Occipital lobe (tissue), 2 donors: ENCODE data around the gene ADAM19. TPM values are rescaled to one million over a fixed set of nuclear protein-coding genes. Genes with fewer than 3 reads are reported as not detected.
"Not testable (repeated sequence)": the region's sequence is repeated elsewhere in the genome, so short reads cannot be mapped to it uniquely, and the experiment has no call there.

Experiments
- DNase-seq: peaks from one replicate; lab custom pipeline; 2025; lab: John Stamatoyannopoulos, UW
- total RNA-seq: library from RNA; depleted of rRNA; stranded (reverse); fragments of >200 nt; gene quantifications from one replicate; pipeline ENCODE4 v1.2.3, GENCODE V29; 2014

ADAM19 gene
- total RNA-seq, 1 donor from 2014 or later = 13.4 TPM

DNA sequence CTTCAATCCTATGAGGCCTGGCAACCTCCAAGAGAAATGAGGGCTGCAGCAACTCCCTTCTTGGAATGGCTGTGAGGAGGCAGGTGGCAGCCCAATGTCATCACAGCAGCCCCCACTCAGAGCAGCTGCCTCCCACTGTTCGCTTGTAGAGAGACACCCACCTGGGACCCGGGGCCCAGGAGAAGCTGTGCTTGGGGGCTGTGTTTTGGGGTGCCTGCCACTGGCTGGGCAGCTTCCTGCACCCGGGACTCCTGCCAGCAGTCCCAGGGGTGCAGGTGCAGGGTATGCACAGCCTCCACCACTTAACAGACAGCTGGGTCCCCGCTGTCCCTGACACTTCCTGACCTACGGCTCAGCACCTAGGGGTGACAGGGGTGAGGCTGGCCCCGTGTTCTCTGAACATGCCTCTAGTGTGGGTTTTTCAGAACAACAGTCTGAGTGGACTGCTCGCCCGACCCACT, 89.3 kb downstream of the ADAM19 start:
- DNase-seq = no peak

DNA sequence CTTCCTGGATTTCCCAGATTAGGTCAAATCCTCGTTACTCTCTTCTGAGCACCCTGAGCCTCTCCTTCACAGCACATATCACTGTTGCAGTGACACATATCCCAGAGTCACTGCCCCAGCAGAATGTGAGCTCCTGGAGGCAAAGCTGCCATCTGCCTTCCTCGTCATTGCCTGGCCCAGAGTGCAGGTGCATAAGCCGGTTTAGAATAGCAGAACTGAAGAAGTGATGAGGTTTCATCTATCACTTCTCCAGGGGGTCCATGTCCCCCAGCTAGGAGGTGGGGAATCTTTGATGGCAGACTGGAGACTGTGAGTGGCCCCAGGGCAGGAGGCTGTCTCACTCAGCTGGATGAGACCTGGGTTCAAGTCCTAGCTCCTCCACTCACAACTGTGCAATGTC, 89.8 kb downstream of the ADAM19 start:
- DNase-seq = no peak

DNA sequence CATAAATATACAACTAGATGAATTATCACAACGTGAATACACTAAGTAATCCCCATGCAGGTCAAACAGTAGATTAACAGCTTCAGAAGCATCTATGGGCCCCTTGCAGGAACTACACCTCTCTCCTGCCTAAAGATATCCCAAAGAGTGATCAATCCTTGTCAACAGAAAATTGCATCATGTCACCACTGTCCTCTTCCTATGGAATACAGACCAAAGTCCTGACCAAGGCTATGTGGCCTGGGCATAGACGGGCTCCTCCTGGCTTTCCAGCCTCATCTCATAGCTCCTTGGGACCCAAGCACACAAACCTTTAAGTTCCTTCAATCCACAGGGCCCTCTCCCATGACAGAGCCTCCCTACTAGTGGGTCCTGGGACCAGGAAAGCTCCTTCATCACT, 90.2 kb downstream of the ADAM19 start:
- DNase-seq = no peak

DNA sequence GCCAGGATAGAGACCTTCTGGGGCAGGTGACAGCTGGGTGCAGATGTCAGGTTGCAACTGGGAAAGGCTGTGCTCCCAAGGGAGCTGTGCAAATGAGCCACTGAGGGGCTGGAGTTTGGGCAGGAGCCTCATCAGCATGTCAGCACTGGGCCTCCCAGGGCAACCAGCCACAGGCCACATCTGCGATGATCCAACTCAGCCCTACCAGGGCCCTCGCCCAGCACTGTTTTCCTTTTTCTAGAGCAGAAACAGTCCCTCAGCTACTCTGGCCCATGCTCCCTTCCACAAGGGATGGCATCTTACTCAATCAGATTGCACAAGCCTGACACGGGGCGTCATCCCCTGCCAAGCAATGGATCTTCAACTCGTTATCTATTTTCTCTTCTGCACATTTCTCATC, 90.8 kb downstream of the ADAM19 start:
- no peak for DNase-seq

DNA sequence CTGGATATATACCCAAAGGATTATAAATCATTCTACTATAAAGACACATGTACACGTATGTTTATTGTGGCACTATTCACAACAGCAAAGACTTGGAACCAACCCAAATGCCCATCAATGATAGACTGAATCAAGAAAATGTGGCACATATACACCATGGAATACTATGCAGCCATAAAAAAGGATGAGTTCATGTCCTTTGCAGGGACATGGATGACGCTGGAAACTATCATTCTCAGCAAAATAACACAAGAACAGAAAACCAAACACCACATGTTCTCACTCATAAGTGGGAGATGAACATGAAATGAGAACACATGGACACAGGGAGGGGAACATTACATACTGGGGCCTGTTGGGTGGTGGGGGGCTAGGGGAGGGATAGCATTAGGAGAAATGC, 92.9 kb downstream of the ADAM19 start:
- DNase-seq = not testable (repeated sequence)

DNA sequence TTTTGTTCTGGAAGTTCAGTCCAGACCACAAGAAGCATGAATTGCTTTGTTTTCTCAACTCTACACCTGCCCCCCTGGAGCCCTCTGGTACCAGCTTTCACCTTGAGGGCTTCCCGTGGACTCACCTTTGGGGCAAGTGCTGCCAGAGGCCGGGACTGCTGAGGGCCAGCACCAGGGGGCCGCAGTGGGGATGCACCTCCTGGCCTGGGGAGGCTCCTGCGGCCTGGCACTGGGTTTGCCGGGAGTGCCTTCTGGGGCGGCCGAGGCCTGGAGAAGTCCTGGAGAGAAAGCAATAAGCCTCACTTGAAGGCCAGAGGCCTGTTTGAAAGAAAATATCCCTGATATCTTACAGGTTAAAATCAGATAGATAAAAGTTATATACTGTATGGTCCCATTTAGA, 93.9 kb downstream of the ADAM19 start:
- DNase-seq = no peak

DNA sequence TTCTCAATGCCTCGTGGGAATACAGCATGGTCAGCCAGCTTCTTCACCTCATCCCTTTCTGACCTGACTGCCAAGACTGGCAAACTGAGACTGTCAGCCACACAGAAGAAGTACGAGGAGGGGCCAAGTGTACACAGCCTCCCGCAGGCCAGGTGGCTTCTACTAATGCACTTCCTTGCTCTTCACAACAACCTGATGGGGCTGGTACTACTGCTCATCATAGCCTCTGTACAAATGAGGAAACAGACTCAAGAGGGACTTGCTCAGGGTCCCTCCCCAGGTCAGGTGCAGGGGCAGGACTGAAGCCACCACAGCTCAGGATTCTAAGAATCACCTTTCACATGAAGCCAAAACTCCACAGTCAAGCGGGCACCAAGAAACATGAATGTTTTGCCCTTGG, 94.3 kb downstream of the ADAM19 start:
- DNase-seq = no peak

DNA sequence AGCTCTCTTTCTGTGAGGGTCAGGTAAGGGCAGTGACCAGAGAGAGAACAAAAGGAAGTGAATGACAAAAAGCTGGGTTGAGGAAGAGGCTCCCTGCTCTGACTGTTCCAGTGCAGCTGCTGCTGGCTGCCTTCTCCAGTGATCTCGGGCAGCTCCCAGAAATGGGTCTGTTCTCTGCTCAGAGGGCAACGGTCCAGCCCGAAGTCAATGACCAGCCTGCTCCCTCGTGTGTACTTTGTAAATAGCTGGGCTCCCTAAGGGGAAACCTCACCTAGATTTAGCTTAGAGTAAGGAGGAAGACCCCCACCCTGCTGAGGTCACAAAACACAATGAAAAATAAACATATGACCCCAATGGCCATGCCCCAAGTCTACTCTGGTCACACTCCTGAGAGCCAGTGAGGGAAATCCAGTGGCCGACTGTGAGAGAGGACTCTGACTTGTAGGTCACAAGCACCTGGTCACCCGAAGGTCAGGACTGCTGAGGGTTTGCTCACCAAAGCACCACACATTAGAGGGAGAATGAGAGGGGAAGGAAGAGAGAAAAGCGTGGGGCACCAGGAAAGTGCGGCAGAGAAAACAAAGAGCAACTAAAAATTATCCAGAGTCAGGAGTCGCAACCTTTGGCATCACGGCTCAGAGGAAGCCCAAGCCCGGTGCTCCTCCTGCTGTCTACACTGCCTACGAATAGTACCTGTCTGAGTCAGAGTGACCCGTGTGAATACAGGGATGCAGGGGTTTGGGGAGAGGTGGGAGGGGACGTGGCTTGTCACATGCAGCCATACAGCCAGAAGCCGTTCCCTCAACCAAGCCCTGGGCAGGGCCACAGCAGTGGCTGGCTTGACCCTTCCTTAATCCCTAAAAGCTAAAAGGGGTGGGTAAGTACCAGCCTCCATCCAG, 95.7 kb downstream of the ADAM19 start:
- no peak for DNase-seq

DNA sequence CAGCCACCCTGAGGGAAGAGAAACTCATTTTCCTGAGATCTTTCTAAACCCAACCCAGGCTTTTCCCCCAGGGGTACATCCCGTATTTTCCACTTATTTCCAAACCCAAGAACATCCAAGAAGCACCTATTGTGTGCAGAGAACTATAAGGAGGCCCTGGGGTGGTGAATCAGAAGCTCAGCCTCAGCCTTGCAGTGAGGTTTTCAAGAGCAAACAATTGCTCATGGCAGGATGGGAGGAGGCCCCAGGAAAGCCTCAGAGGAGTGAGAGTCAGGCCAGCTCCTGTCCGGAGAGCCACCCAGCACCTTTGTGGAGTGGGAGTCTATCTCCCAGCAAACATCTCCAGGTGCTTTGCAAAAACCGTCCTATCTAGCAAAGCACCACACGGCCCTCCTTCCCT, 96.4 kb downstream of the ADAM19 start:
- DNase-seq = no peak

DNA sequence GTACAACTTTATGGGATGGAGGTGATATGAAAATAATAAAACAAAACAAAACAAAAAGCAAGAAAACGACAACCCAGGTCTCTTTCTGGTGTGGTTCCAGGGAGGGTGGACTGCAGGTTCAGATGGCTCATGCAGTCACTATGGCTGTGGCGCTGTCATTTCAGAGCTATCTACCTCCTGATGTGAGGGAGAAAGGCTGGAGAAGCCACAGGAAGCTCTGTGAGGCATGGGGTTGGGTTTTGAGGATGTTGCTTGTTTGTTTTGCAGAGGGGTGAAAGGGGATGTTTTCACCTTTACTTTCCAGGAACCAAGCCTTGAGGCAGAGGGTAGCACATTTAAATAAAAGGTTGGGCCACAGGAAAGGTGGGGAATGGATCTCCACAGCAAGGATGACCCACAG, 96.8 kb downstream of the ADAM19 start:
- no peak for DNase-seq

DNA sequence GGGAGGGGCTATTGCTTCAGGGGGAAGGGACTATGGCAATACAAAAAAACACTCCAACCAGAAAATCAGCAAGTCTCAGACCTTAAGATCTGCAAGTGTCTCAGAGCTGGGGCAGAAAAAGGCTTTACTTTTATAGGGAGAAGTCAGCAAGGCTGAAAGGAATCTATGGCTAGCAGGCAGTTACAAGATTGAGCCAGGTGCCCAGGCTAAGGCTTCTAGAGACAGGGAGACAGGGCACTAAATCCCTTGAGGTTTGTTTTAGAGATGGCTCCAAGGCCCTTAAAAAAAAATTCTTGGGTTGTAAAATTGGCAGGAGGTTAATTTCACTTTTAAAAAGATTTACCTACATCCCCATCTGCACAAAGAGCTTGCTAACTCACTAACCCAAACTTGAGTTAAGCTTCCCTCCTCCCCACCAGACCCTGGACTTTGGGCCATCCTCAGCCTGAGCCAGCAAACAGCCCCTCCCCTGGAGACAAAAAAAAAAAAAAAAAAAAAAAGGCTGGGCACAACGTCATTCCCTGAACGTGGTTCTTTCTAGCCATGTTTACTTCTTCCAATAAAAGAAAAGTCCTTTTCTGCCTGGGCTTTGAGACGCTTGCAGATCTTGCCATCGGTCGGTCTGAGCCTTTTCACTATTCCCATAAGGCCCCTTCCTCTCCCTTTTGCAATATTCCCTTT, 97.6 kb downstream of the ADAM19 start:
- DNase-seq = no peak

DNA sequence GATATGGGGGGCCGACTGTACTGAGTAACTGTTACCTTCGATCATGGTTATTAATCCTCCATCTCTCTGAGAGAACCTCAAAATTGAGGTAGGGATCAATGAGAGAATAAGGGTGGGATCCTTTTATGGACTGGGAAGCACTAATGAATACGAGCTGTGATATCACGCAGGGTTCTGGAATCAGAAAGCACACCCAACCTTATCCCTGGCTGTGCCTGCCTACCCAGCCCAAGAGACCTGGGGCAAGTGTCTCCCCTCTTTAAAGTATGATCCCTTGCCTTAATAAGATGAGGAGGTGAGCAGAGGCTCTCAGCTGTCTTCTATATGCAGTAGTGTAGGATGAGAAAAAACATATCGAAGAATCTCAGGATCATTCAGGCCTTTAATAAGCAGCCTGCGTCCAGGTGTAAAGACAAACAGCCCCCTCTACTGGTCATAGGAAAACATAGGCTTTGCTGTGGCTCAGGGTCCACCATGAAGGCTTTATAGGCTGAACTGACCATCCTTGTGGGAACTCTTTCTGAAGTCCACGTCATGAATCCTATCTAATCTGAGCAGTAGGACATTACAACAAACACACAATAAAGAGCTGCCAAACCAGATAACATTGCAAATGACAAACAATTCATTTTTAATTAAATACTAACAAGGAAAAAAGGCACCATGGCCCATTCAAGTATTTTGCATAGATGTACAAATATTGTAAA, 98.7 kb downstream of the ADAM19 start:
- DNase-seq = no peak

DNA sequence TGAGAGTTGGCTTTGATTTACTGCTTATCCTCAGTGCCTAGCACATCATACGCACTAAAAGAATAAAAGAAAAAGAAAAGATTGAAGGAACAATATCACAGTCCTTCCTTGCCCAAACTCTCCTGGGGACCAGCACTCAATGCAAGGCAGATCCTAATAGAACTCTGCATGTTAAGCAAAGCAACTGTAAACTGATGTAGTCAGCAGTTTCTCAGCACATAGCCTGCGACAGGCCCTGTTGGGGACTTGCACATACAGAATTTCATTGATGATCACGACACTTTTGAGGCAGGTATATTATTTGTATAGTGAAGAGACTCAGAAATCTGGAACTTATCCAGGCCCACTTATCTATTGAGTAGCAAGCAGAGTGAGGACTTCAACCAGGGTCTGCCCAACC, 100.1 kb downstream of the ADAM19 start:
- DNase-seq = no peak

DNA sequence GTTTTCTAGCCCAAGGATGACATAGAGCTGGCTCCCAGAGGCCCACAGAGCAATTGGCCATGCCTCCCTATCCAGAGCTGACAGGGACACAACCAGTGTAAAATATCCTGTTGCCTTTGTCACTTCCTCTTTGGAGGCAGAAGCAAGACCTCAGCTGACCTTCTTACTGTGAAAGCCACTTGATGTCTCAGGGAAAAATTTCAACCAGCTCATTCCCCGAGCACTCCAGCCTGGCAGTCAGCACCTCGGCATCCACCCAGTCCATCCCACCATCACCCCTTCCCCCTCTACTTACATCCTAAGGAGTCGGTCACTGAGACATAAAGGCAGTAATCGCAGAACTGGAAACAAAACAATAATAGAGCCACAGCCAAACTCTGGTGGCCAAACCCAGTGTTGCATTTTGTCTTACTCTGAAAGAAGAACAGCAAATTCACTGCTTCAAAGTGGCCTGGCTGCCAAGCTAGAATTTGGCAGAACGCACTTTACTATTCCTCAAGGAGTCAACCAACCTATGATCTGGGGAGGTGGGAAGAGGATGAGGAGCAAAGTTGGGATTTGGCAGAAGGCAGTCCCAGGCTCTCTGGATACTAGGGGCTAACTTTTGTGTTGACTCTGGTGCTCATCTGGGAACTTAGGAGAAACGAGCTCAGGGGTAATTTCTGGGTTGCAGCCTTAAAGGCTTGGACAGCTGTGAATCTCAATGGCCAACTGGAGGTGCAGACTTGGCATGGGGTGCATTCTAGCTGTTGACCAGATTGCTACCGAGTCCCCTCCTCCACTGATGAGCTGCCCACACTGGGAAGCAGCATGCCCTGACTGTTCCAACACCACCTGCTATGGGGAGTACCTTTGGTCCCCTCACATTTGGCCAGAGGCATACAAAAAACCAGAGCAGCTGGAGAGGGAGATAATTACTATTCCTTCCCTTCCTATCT, 101.9 kb downstream of the ADAM19 start:
- no peak for DNase-seq

DNA sequence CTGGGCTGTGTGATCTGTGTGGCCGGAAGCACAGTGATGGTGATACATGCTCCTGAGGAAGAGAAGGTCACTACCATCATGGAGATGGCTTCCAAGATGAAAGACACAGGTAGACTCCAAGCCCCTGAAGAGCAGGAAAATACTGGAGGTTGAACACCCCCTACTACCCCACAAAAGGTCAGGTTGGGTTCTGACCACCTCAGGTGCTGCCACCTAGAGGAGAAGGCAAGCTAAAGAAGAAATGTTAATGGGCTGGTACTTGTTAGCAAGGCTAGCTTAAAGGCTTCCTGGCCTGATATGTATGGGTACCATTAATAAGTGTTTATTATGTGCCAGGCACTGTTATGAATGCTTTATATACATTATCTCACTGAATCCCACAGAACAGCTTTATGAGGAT, 103.9 kb downstream of the ADAM19 start:
- no peak for DNase-seq

DNA sequence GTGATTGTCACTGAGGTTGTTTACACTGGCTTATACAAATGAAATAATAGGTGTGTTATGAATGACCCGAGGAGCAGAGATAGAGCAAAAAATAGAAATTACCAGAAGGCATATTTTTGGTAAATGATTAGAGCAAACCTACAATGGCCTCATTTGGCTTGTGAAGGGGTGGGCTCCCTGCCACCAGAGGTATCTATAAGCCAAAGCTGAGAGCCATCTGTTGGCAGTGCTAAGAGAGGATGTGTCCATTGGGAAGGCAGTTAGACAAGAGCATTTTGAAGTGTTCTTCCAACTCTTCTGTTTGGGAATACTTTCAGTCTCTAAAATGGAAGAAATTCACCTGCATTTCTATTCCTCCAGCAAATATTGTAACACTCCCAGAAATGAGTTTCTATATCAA, 104.9 kb downstream of the ADAM19 start:
- DNase-seq = no peak

DNA sequence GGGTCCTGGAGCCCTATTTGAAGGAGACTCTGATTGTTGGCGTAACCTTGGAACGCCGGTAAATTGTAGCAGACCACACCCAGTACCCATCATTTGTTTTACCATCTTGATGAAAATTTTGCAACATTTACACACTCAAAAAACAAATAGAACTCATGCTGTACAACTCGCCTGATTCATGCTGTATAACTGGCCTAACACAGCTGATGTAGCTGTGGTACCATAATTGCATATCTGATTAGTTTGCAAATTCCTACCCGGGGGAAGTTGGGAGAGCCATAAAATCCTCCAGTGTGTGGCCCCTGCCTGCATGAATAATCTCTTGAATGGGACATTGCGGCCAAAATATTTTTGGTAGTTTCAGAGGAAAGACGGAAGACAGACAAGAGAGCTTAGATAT, 105.9 kb downstream of the ADAM19 start:
- DNase-seq = no peak

DNA sequence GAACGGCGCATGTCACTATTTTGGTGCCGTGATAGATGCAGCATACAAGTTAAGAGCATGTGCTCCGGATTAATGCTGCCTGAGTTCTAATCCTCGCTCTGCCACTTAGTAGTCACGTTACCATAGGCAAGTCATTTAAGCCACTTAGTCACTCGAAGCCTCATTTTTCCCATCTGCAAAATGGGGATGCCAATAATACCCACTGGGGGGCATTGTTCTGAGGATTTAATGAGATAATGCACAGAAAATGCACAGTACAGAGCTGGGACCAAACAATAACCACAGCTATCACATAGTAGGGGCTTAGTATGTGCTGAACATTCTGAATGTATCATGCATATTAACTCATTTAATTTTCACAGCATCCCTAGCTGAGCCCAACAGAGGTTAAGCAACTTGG, 106.5 kb downstream of the ADAM19 start:
- no peak for DNase-seq

DNA sequence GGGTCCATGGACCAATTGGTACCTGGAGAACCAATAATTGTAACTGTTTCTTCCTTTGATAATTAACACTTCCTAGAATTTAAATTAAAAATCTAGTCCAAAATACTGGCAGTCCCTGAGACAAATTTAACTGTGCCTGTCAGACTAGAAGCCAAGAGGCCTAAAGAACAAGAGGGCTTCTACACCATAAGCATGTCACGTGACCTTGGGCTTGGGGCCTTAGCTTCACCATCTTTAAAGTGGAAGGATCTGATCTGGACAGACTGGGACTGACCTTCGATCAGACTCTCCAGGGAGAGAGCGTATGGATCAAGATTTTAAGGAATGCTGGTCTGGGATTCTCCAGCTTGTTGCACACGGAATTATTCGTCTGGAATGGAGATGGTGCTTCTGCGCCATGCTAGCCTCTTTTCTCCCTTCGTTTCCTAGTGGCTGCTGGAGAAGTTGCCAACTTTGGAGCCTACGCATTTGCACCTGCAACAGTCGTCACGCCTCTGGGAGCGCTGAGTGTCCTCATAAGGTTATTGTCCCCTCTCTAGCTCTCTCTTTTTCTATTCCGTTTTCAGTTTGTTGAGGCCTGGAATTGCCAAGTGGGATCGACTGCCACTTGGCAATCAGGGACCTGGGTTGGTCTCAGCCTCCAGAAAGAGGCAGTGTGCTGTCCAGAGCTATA, 107.1 kb downstream of the ADAM19 start:
- no peak for DNase-seq

DNA sequence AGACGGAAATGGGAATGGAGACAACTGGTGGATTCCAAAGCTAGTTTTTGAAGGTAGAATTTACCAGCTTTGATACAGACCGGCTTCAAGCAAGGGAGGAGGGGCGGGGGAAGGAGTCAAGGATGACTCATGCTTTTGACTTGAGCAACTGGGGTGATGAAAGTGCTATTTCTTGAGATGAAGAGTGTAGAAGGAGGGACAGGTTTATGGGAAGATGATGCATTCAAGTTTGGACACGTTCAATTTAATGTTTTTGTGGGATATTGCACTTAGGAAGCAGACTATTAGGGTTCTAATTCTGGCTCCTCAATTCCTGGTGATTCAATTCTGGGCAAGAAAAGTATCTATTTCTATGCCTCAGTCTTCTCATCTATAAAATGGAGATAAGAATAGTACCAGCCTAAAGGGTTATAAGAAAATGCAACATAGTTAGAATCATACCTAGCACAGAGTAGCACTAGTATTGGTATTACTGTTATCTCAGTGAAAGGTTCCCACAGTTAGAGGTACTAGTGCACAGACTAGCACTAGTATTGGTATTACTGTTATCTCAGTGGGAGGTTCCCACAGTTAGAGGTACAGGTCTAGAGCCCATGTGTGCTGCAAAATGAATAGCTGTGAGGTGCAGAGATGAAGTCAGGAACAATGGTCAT, 110.9 kb downstream of the ADAM19 start:
- DNase-seq = no peak
